DMS53 treated with DMSO at 0.1 percent for 48 hours (cell line): Measurements from ENCODE around the gene FLOT1.
"Not testable (repeated sequence)": the region's sequence is repeated elsewhere in the genome, so short reads cannot be mapped to it uniquely, and the experiment has no call there.

Source experiments
- DNase-seq: peaks from one replicate; lab custom pipeline; 2025; ENCODE audit not compliant: unreplicated experiment; lab: John Stamatoyannopoulos, UW

The FLOT1 gene

GRCh38 chr6:30767158-30767943, 24.9 kb upstream of the FLOT1 start:
- no peak for DNase-seq

GRCh38 chr6:30766461-30767157, 24.1 kb upstream of the FLOT1 start:
- no peak for DNase-seq

- DNase-seq: not testable (repeated sequence)
Observed at GRCh38 chr6:30765495-30765894, 23.0 kb upstream of the FLOT1 start.

DNA sequence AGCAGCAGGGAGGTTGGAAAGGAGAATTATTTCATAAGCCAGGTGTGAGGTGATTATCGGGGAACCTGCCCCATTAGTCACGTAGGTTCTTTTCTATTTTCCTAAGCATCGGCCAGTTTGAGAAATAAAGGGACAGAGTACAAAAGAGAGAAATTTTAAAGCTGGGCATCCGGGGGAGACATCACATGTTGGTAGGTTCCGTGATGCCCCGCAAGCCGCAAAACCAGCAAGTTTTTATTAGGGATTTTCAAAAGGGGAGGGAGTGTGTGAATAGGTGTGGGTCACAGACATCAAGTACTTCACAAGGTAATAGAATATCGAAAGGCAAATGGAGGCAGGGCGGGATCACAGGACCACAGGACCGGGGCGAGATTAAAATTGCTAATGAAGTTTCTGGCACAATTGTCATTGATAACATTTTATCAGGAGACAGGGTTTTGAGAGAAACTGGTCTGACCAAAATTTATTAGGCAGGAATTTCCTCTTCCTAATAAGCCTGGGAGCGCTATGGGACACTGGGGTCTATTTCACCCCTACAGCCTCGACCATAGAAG, 22.1 kb upstream of the FLOT1 start:
- DNase-seq: not testable (repeated sequence)

DNA sequence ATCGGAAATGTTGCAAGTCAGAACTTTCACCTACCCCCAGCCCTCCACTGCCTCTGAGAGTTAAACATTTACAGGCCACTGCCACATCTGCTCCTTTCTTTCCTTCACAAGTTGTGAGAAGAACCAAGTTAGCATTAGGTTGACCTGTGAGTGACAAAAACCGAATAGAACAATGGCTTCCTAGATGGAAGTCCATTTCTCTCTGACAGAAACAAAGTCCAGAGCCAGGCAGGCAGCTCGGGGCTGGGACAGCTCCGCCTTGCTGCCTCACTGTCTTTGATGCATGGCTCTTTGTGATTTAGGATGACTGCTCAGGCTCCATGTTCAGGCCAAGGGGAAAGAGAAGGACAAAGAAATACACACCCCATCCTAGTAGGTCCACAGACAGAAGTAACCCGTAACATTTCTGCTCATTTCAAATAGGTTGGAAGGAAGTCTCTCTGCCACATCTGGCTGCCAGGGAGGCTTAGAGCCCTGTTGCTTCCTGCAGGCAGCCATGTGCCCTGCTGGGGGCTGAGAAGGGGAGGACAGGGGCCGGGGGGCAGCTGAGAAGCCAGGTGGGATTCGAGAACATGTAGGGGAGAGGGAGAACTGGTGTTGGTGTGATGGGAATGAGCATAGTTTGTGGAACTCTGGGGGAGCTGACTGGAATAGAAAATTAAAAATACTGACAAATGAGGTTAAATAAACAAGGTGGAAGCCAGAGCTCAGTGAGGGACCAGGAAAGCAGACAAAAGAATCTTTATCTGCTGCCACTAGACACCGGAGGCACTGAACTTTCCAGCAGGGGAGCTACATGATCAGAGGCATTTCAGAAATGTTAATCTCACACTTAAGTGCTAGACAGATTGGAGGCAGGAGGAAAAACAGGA, 21.4 kb upstream of the FLOT1 start:
- DNase-seq: no peak

GRCh38 chr6:30763155-30763617, 20.7 kb upstream of the FLOT1 start:
- DNase-seq: no peak

- no peak for DNase-seq
Observed at GRCh38 chr6:30761791-30762429, 19.4 kb upstream of the FLOT1 start.

DNA sequence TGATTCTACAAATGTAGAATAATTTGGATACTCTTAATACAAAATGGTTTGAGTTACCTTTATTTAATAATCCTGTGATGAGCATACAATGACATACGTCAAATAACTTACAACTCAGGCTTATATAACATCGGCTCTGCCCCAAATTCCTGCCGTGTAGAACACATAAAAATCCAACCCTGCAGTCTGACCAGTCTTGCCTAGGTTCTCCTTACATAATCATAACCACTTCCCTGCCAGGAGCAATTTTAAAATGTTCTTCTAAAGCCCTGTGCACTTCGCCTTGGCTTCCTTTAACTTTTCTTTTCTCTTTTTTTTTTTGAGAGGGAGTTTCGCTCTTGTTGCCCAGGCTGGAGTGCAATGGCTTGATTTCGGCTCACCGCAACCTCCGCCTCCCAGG, 18.1 kb upstream of the FLOT1 start:
- DNase-seq: no peak

GRCh38 chr6:30759575-30760239, 17.2 kb upstream of the FLOT1 start:
- DNase-seq: no peak

DNA sequence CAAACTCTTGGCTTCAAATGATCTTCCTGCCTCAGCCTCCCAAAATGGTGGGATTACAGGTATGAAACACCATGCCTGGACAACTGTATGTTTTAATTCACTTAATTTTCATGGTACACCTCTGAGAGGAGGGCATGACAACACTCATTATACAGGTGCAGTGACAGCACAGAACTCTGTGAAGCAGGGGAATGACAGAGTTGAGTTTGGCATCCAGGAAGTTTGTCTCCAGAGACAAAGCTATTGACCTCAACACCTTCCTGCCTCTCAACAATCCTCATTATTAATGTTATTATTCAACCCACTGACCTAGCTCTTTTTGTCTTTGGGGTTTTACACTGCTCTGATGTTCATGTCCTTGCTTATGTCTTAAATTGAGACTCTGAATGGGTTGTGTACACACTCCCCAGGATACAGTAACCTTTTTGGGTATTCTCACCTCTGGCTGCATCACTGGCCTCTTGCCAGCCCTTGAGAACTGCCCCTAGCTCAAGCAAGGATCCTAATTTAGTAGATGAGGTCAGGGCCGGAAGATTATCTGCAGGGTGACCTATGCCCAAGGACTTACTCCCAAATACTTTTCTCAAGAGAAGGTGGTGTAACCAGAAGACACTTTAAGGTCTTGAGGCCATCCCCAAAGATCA, 14.9 kb upstream of the FLOT1 start:
- no peak for DNase-seq

- DNase-seq: not testable (repeated sequence)
Observed at GRCh38 chr6:30756405-30757003, 14.0 kb upstream of the FLOT1 start.

- no peak for DNase-seq
Observed at GRCh38 chr6:30754631-30755030, 12.1 kb upstream of the FLOT1 start.

DNA sequence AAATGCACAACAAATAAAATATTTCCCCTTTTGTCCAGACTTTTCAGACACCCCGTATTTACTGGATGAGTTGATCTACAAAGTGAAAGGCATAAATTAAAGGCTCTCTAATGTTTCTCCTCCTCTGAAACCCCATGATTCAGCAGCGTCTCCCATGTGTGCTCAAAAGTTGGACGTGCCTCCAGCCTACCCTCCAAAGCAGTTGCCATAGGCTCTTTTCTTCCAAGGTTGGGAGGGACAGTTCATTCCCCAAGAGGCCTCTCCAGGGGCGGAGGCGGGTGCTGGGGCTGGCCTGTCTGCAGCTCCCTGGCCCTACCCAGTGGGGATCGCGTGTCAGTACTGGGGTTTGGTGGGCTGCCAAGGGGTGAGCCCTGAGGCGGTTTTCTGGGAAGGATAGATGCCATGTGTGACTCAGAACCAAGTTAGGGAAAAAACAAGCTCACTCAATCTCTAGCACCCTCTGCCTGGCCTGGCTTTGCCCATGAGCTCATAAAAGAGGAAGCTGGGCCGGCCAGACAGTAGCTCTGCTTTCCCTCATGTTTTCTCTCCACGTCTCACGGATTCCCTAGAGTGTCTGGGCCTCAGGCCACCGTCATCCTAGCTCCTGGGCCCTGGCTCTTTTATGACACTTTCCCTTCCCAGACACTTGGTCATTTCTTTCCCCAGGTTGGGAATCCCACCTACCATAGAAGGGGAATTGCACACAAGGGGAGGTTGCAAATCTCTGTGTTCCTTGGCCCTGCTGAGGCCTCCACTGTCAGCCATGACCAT, 9.9 kb upstream of the FLOT1 start:
- DNase-seq: no peak

- DNase-seq: no peak
Observed at GRCh38 chr6:30750379-30750668, 7.8 kb upstream of the FLOT1 start.

GRCh38 chr6:30749554-30750378, 7.3 kb upstream of the FLOT1 start:
- peak; percentile 78 for DNase-seq

DNA sequence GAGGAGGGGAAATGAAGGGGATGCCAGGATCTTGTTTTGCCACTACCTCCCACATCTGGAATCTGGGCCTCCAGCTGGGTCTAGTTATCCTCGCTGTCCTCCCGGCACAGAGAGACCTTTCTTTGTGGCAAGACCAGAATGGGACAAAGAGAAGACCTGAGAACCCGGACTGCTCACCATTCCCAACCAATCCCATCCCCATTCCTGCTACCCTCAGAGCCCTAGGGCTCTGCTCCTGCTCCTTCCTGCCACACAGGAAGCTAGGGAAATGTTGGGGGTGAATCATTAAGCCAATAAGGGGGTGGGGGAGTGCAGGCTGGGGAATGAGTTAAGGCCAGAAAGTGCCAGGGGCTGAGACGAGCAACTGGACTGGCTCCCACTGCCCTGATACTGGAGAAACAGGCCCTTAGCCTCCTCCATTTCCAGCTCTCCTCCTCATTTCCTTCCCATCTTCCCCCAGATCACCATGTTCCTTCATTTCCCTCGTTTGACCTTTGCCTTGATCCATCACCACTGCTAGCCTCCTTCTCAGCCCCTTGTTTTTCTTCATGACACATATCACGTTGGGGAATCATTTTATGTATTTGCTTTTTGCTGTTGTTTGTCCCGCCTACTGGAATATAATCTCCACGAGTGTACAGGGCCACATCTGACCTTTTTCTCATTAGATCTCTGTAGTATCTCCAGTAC, 6.5 kb upstream of the FLOT1 start:
- no peak for DNase-seq
